ENCODE data around the gene ACOXL.

ACOXL gene

GRCh38 chr2:111120253-111121027 lies 388.1 kb downstream of the ACOXL start, which contains the start of gene BCL2L11:
Gene BCL2L11 (plus strand): TSS chr2:111120914. CDS start chr2:111123746, 2,832 bp downstream.
- peak; percentile 89 to 98 for DNase-seq

DNA sequence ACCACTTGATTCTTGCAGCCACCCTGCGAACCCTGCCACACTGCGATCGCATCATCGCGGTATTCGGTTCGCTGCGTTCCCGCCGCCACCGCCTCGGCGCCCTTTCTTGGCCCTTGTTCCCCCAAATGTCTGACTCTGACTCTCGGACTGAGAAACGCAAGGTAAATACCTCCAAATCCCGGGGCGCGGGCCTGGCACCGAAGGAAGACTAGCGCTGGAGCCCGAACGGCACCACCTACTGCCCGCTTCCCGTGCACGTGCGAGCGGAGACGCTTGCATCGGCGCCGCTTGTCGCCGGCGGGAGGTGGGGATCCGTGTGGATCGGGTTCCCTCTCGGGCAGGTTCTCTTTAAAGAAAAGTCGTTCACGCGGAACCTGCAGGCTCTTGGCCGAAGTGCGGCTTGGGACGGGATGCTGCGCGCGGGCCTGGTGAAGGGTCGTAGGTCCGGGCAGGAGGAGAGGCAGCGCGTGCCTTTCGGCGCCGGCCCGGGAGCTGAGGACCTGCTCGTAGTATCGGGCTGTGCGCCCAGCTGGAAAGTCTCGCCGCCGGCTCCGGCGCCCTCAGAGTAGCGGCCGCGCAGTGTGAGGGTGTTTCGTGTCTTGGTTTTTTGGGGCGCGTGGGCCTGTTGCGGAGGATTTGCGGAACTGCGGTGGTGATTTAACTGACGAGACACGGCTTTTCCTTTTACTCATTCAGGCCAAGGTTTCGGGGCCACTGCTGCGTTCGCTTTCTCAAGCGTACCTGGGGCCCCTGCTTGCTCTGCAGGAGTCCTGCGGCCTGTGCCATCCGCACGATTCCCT lies 388.9 kb downstream of the ACOXL start:
- DNase-seq, result peak; percentile 7 to 24

DNA sequence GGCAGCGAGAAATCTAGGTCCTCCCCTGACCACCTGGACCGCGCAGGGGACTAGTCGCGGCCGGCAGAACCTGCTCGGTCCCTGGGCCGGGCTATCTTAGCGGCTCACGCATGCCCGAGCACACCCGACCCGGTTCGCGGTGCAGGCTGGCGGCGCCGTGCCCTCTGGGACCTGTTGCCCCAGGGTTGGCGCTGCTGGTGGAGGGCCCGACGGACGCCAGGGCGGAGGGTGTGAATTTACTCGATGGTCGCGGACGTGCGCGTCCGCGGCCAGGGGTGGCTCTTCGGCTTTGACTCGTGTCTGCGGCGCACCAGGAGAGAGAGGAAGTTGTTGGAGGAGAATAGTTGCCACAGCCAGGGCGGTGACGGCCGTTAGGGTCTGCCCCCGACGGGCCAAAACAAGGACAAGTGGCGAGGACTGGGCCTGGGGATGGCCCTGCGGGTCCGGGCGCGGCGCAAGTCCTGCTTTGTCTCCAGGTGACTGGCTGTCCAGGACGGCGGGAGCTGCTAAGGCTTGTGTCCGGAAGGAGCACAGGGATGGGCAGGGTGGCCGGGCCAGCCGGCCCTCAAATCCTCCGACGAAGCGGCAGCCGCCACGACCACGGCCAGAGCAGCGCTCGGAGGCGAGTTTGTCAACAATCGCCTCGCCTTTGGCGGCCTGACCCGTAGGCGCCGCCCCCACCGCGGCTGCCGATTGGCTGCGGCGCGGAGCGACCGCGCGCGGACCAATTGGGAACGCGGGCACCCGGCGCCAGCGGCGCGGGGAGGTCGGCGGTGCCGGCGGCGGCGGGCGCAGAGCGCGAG lies 389.7 kb downstream of the ACOXL start:
- DNase-seq, result peak; percentile 74 to 82

GRCh38 chr2:111122631-111123421 lies 390.5 kb downstream of the ACOXL start:
- peak; percentile 54 to 72 for DNase-seq

DNA sequence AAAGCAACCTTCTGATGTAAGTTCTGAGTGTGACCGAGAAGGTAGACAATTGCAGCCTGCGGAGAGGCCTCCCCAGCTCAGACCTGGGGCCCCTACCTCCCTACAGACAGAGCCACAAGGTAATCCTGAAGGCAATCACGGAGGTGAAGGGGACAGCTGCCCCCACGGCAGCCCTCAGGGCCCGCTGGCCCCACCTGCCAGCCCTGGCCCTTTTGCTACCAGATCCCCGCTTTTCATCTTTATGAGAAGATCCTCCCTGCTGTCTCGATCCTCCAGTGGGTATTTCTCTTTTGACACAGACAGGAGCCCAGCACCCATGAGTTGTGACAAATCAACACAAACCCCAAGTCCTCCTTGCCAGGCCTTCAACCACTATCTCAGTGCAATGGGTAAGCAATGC lies 391.4 kb downstream of the ACOXL start:
- no peak for DNase-seq

- no peak for DNase-seq
Measured at GRCh38 chr2:111126581-111126980, 394.2 kb downstream of the ACOXL start.

DNA sequence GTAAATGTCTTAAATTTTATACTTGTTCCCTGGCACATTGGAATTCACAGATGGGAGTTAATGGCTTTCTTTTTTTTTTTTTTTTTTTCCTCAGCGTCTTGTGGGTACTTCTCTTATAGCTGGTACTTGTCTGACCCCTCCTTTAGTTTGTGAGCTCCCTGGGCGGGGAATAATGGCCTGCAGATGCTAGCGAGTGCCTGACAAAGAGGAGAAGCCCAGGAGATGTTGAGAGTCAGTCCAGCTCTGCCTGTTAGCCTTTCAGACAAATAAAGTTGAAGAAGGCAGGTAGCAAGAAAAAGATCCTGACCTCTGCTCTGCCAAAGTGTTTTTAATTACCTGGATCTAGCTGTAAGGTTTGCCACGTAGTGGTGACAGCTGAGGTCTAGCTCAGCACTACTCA lies 395.0 kb downstream of the ACOXL start:
- no peak for DNase-seq

GRCh38 chr2:111128096-111128495 lies 395.7 kb downstream of the ACOXL start:
- DNase-seq, result no peak

DNA sequence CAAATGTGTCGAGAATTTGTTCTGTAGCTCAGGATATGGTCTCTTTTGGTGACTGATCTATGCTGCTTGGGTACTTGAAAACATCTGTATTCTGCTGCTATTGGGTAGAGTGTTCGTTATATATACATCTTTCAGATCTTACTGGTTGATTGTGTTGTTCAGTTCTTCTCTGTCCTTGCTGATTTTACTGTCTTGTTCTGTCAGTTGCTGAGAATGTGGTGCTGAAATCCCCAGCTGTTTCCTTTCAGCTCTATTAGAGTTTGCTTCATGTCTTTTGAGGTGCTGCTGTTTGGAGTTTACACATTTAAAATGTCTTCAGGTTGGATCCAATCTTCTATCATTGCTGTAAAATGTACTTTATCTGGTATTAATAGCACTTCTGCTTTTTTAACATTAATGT lies 401.2 kb downstream of the ACOXL start:
- DNase-seq, result no peak

GRCh38 chr2:111134055-111134454 lies 401.7 kb downstream of the ACOXL start:
- no peak for DNase-seq

DNA sequence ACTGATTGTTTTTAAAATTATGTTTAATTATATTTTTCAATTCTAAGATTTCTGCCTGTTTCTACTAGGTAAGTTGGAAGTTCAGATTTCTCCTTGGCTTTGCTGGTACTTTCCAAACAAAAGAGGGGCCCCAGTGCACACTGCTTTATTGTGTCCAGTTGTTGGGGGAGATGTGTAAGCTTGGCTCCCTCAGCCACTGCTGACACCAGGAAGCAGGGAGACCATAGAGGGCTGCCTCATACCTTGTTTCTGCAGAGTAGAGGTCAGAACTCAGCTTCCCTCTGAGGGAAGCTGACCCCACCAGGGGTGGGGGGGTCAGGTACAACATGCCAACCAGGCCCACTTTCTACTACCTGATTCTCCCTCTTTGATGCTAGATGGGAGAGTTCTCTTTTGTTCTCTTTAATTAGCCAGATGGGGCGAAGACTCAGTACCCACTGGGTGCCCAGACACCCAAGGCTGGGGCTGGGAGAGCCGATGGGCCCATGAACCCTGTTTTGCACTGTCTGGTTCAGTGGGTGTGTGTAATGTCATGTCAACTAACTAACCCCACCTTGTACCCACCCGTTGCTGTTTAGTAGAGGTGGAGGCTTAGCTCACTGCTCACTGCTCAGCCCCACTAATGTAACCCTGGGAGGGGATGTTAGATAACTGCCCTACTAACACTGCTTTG lies 403.0 kb downstream of the ACOXL start:
- DNase-seq, result no peak

GRCh38 chr2:111135910-111136297 lies 403.5 kb downstream of the ACOXL start:
- DNase-seq, result no peak

DNA sequence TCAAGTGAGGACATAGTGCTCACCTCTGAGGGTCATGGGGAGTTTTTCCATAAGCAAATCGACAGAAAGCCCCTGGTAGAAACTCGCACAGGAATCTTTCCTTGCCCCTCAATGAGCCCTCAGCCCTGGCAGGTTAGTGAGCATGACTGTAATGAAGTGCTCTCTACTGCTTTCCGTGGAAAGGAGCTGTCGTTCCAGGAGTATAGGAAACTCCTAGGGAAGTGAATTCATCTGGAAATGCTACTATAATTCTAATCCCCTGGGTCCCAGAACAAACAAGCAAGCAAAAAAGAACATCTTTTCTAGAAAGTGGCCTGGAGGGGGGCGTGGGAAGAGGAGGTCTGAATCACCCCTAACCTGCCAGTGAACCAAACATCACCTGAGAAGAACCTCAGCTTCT lies 406.5 kb downstream of the ACOXL start:
- no peak for DNase-seq

DNA sequence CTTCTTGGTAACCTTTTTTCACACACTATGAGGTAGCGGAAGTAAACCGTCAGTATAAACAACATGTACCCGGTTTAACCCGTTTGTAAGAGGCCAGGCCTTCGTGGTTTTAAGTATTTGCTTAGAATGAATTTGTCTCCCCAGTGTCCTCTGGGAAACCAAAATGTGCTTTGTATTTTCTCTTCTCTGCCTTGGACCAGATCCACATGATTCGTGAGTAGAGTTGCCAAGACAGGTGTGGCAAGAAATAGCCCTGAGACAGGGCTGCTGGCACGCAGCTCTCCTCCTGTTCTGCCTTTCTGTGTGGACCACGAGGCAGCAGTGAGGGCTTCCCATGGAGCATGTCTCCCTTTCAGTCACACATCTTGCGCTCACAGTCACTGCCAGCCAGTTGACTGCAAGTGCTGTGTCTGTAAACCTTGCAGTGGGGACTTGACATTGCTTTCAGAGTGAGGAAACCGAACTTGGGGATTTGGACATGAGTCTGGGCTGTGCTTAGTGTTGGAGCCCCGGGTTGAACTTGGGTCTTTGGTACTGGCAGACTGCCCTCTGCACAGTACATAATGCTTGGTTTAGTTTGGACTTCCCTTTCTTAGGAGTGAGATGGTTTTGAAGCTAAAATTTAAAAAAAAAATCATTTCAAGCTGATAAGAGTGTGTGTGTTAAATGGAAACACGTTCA lies 407.4 kb downstream of the ACOXL start:
- DNase-seq, result no peak

GRCh38 chr2:111140815-111141214 lies 408.4 kb downstream of the ACOXL start:
- DNase-seq, result no peak

DNA sequence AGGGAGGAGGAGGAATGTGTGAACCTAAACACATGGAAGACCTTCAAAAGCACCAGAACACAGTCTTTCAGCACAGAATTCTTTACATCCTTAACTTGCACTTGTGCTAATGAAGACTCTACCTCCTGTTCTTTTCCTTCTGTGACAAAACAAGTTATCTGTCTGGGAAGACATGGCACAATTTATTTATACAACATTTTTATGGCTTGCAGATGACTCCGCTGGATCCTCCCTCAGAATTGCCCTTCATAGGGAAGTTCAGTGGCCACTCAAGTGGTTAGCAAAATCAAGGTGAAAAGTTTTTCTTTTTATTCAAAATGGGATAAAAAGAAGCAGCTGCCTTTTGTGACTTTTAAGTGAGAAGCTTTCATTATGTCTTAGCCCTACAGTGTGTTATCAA lies 409.7 kb downstream of the ACOXL start:
- no peak for DNase-seq

DNA sequence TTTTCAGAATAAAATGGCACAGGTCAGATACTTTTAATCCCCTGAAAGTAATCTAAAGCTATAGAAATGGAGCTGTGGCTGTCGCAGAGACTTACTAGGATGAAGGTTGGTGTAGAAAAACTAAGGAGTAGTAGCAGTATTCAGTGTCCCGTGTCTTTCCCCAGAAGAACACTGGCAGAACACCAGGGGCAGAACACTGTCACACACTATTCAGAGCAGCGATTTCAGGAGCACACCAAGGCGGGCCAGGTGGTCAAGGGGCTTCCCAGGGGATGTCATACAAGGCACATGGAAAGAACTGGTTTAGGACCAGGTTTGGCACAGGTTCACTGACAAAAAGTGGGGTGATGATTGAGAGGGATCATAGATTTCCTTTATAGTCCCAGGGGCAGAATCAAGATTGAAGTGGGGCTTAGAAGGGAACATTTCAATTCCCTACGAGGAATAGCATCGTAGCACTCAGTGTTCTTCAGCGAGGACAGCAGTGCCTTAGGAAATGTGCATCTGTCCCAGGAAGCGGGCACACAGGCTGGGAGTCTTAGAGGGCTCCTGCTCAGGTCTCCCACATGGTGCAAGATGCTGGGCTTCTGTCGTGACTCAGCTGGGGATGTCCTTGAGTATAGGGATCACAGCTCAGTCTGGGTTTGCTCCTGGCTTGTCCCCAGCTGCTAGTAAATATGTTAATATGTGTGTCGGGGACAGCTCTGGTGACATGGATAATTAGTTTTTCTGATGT lies 410.9 kb downstream of the ACOXL start:
- DNase-seq, result no peak

GRCh38 chr2:111143843-111144198 lies 411.4 kb downstream of the ACOXL start:
- DNase-seq, result no peak

GRCh38 chr2:111145103-111145760 lies 412.9 kb downstream of the ACOXL start:
- no peak for DNase-seq

GRCh38 chr2:111145951-111146350 lies 413.6 kb downstream of the ACOXL start:
- DNase-seq, result no peak

All from SHP77 (cell line).